VCaP (cell line): Measurements from ENCODE around the gene SLC49A3.
"Not testable (repeated sequence)": the region's sequence is repeated elsewhere in the genome, so short reads cannot be mapped to it uniquely, and the experiment has no call there.

Experiments used
- H3K27ac ChIP-seq: fragments of 450-650 bp; 2 replicates; pipeline ENCODE4 v1.5.1; 2017
- CTCF ChIP-seq: fragments of 450-650 bp; conservative IDR thresholded peaks from 2 replicates; pipeline ENCODE4 v1.5.1; 2017; ENCODE audit warnings: mild to moderate bottlenecking, moderate library complexity

The SLC49A3 gene

GRCh38 chr4:635851-636627 lies 52.9 kb downstream of the SLC49A3 start:
- TF ChIP-seq CTCF, result no peak
- no peak overlapping the region for H3K27ac ChIP-seq

GRCh38 chr4:635066-635835 lies 53.7 kb downstream of the SLC49A3 start:
- H3K27ac ChIP-seq, result not testable (repeated sequence)

- H3K27ac ChIP-seq, result no peak overlapping the region
- TF ChIP-seq CTCF, result no peak
Observed at GRCh38 chr4:634599-634985, 54.4 kb downstream of the SLC49A3 start.

- no peak for TF ChIP-seq CTCF
- H3K27ac ChIP-seq, result no peak overlapping the region
Observed at GRCh38 chr4:633976-634598, 54.9 kb downstream of the SLC49A3 start.

GRCh38 chr4:633406-633805 lies 55.5 kb downstream of the SLC49A3 start:
- H3K27ac ChIP-seq, result no peak overlapping the region
- TF ChIP-seq CTCF, result no peak

GRCh38 chr4:632926-633325 lies 56.0 kb downstream of the SLC49A3 start:
- TF ChIP-seq CTCF, result no peak
- H3K27ac ChIP-seq, result no peak overlapping the region

GRCh38 chr4:632196-632790 lies 56.7 kb downstream of the SLC49A3 start:
- TF ChIP-seq CTCF, result no peak
- H3K27ac ChIP-seq, result no peak overlapping the region
